Measurements from ENCODE around the gene HOPX. TPM values are rescaled to one million over a fixed set of nuclear protein-coding genes. Genes with fewer than 3 reads are reported as not detected.

Gene HOPX
- total RNA-seq, 6 donors from 2014 or later = 235 to 1,594 (median 506) TPM

DNA sequence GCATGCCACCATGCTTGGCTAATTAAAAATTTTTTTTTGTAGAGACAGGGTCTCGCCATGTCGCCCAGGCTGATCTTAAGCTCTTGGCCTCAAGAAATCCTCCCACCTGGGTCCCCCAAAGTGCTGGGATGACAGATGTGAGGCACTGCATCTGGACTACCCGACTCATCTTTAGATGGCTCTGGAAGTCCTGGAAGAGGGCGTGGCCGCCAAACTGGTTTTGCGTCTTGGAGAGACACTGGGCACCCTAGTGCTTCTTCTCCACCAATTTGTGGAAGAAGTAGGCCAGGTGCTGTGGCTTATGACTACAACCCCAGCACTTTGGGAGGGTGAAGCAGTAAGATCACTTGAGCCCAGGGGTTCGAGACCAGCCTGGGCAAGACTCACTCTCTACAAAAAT, 47.6 kb downstream of the HOPX start:
- no peak overlapping the region for H3K27ac ChIP-seq
- H3K27me3 ChIP-seq = no peaks in the 10 kb centered on the region
- ATAC-seq (ENCODE audit: low FRiP score in 2 of 2) = no peak
- no peaks in the 10 kb centered on the region for H3K9me3 ChIP-seq
- 90 to 94% methylated on average over 7 of the region's 7 CpGs for WGBS, 2 donors
- H3K4me3 ChIP-seq = no peak overlapping the region
- TF ChIP-seq CTCF (IDR thresholded peaks at IDR 0.05) (no peak), EP300 (IDR thresholded peaks at IDR 0.05) (no peak), POLR2AphosphoS5 (IDR thresholded peaks at IDR 0.05) (no peak), POLR2A (IDR thresholded peaks at IDR 0.05) (no peak)
- DNase-seq = no peak
- no peaks in the 10 kb centered on the region for H3K4me1 ChIP-seq
- no peaks in the 10 kb centered on the region for H3K36me3 ChIP-seq

GRCh38 chr4:56630876-56631666, 50.0 kb downstream of the HOPX start:
- Histone ChIP-seq H3K27me3 (no peaks in the 10 kb centered on the region), H3K27ac (no peak overlapping the region), H3K9me3 (peaks cover 0 to 4% (median 0%) of the 10 kb centered on the region in 4 donors), H3K4me1 (no peaks in the 10 kb centered on the region), H3K36me3 (no peaks in the 10 kb centered on the region), H3K4me3 (no peak overlapping the region)
- ATAC-seq (ENCODE audit: low FRiP score in 2 of 2) (no peak), DNase-seq (no peak)
- WGBS, 2 donors = 61 to 74% methylated on average over 5 of the region's 5 CpGs
- no peak for TF ChIP-seq CTCF (IDR thresholded peaks at IDR 0.05)
- no peak for TF ChIP-seq EP300 (IDR thresholded peaks at IDR 0.05)
- no peak for TF ChIP-seq POLR2A (IDR thresholded peaks at IDR 0.05)
- TF ChIP-seq POLR2AphosphoS5 (IDR thresholded peaks at IDR 0.05) = no peak

DNA sequence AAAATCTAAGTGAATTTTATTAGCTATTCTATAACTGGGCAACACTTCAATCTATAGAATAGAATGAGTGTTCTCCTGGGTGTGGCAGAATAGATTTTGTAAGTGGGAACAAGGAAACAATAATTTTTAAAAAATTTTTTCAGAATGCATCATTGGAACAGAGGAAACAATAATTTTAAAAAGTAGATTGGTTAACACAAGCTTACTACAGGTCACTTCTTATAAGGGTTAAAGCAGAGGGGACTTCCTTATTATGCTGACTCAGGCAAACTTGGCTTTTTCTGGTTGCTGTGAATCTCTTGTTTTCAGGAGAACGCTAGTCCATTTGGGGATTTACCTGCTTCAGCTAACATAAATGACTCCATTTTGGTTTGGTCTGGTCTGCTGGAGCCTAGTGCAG, 52.5 kb downstream of the HOPX start:
- Histone ChIP-seq H3K27ac (no peak overlapping the region), H3K9me3 (peaks cover 0 to 16% (median 10%) of the 10 kb centered on the region in 4 donors), H3K4me1 (no peaks in the 10 kb centered on the region), H3K36me3 (no peaks in the 10 kb centered on the region), H3K27me3 (no peaks in the 10 kb centered on the region), H3K4me3 (no peak overlapping the region)
- WGBS, 2 donors = 76 to 96% methylated on average over 1 of the region's 1 CpG
- ATAC-seq (ENCODE audit: low FRiP score in 2 of 2) = no peak
- DNase-seq = no peak
- TF ChIP-seq EP300 (IDR thresholded peaks at IDR 0.05) = no peak
- no peak for TF ChIP-seq POLR2A (IDR thresholded peaks at IDR 0.05)
- no peak for TF ChIP-seq POLR2AphosphoS5 (IDR thresholded peaks at IDR 0.05)
- TF ChIP-seq CTCF (IDR thresholded peaks at IDR 0.05) = no peak

GRCh38 chr4:56627985-56628384, 53.1 kb downstream of the HOPX start:
- Histone ChIP-seq H3K4me3 (no peak overlapping the region), H3K9me3 (peaks cover 0 to 16% (median 10%) of the 10 kb centered on the region in 4 donors), H3K36me3 (no peaks in the 10 kb centered on the region), H3K27me3 (no peaks in the 10 kb centered on the region), H3K4me1 (no peaks in the 10 kb centered on the region), H3K27ac (no peak overlapping the region)
- WGBS, 2 donors = 84 to 88% methylated on average over 2 of the region's 2 CpGs
- TF ChIP-seq EP300 (IDR thresholded peaks at IDR 0.05) (no peak), CTCF (IDR thresholded peaks at IDR 0.05) (no peak), POLR2A (IDR thresholded peaks at IDR 0.05) (no peak), POLR2AphosphoS5 (IDR thresholded peaks at IDR 0.05) (no peak)
- no peak for ATAC-seq (ENCODE audit: low FRiP score in 2 of 2)
- no peak for DNase-seq

DNA sequence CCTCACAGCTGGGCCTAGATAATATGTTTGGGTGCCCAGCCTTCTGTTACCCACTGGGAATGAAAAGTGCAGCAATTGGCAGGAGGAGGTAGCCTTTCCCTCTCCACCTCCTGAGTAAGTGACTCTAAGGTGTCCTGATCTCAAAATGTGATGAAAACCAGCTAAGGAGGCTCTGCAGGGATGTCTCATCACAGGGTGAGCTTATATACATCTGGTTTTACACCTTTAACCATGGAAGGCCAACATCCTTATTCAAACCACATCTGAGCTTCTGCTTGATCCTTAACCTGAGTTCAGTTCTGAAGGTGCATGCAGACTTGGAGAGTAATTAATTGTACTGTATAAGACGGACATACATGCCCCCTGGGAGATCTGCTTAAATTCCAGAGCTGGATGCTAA, 53.7 kb downstream of the HOPX start:
- TF ChIP-seq CTCF (IDR thresholded peaks at IDR 0.05) (no peak), POLR2AphosphoS5 (IDR thresholded peaks at IDR 0.05) (no peak), POLR2A (IDR thresholded peaks at IDR 0.05) (no peak), EP300 (IDR thresholded peaks at IDR 0.05) (no peak)
- no peak for DNase-seq
- no peak overlapping the region for H3K27ac ChIP-seq
- H3K4me3 ChIP-seq = no peak overlapping the region
- H3K4me1 ChIP-seq = no peaks in the 10 kb centered on the region
- peaks cover 0 to 16% (median 10%) of the 10 kb centered on the region in 4 donors for H3K9me3 ChIP-seq
- no peaks in the 10 kb centered on the region for H3K36me3 ChIP-seq
- no peak for ATAC-seq (ENCODE audit: low FRiP score in 2 of 2)
- H3K27me3 ChIP-seq = no peaks in the 10 kb centered on the region
- WGBS, 2 donors = 90 to 91% methylated on average over 1 of the region's 1 CpG
